Chondrocyte (in vitro differentiated cells): ENCODE measurements around the gene EPS8L2. TPM values are rescaled to one million over a fixed set of nuclear protein-coding genes. Genes with fewer than 3 reads are reported as not detected.
A peak's percentile ranks its signal among the peaks of the same experiment; 100 is the strongest.

ENCODE experiments used
- DNase-seq: peaks from one replicate; pipeline ENCODE4 v3.0.0; 2021; ENCODE audit warnings: mixed read lengths, low spot score
- H3K27ac Mint-ChIP-seq: one replicate; pipeline ENCODE4 v1.8.0; 2021; ENCODE audit warnings: mild to moderate bottlenecking, moderate library complexity, mixed read lengths; ENCODE audit not compliant: unreplicated experiment
- H3K27me3 Mint-ChIP-seq: 2 replicates; pipeline ENCODE4 v1.8.0; 2021; ENCODE audit warnings: low read depth, mixed read lengths
- H3K36me3 Mint-ChIP-seq: 2 replicates; pipeline ENCODE4 v1.8.0; 2021; ENCODE audit warnings: low read depth, mixed read lengths
- H3K4me1 Mint-ChIP-seq: 2 replicates; pipeline ENCODE4 v1.8.0; 2021; ENCODE audit warnings: low read depth, mild to moderate bottlenecking, mixed read lengths
- H3K4me3 Mint-ChIP-seq: one replicate; pipeline ENCODE4 v1.8.0; 2021; ENCODE audit warnings: mild to moderate bottlenecking, moderate library complexity, mixed read lengths; ENCODE audit not compliant: unreplicated experiment
- H3K9me3 Mint-ChIP-seq: 2 replicates; pipeline ENCODE4 v1.8.0; 2021; ENCODE audit warnings: low read depth, mixed read lengths
- total RNA-seq: library from RNA; stranded (reverse); gene quantifications from 3 replicates; pipeline ENCODE4 v1.2.1, GENCODE V29; 2021
- TF ChIP-seq, protein P1 (sequence below): fragments of 200-600 bp; sonication (generic); IDR thresholded peaks from 2 replicates; pipeline ENCODE4 v1.5.0; 2021; ENCODE audit warnings: antibody characterized with exemption, mild to moderate bottlenecking, moderate library complexity

The EPS8L2 gene
- total RNA-seq, 1 donor from 2014 or later, result 51.6 TPM

DNA sequence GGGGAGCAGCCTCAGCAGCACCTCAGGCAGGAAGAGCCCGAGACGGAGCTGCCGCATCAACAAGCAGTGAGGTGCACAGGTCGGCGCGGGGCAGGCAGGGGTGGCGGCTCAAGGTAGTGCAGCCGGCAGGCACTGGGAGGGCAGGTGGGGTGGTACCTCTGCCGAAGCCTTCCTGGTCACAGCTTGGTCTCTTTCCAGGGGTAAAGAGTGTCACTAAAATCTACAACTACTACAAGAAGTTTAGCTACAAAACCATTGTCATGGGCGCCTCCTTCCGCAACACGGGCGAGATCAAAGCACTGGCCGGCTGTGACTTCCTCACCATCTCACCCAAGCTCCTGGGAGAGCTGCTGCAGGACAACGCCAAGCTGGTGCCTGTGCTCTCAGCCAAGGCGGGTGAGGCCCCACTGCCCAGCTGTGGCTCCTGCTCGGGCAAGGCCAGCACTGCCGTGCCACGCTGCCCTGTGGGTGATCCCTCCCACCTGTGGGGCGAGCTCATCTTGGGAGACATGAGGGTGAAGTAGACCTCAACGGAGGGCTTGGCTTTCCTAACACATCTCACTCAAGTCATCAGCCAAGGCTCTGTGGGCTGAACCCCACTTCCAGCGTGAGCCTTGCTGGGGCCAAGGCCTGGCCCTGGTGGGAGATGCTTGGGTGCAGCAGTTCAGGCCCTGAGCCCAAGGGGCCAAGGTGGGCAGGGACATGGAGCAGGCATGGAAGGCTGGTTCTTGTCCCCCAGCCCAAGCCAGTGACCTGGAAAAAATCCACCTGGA is 57.7 kb downstream of the EPS8L2 start:
- TF ChIP-seq, protein P1, sequence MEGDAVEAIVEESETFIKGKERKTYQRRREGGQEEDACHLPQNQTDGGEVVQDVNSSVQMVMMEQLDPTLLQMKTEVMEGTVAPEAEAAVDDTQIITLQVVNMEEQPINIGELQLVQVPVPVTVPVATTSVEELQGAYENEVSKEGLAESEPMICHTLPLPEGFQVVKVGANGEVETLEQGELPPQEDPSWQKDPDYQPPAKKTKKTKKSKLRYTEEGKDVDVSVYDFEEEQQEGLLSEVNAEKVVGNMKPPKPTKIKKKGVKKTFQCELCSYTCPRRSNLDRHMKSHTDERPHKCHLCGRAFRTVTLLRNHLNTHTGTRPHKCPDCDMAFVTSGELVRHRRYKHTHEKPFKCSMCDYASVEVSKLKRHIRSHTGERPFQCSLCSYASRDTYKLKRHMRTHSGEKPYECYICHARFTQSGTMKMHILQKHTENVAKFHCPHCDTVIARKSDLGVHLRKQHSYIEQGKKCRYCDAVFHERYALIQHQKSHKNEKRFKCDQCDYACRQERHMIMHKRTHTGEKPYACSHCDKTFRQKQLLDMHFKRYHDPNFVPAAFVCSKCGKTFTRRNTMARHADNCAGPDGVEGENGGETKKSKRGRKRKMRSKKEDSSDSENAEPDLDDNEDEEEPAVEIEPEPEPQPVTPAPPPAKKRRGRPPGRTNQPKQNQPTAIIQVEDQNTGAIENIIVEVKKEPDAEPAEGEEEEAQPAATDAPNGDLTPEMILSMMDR, result no peak
- Mint-ChIP-seq H3K4me1 (peaks cover 7% of the 10 kb centered on the region), H3K36me3 (peaks cover 15% of the 10 kb centered on the region), H3K27ac (peak overlapping the region; percentile 76), H3K4me3 (no peak overlapping the region), H3K9me3 (no peaks in the 10 kb centered on the region), H3K27me3 (no peaks in the 10 kb centered on the region)
- no peak for DNase-seq

DNA sequence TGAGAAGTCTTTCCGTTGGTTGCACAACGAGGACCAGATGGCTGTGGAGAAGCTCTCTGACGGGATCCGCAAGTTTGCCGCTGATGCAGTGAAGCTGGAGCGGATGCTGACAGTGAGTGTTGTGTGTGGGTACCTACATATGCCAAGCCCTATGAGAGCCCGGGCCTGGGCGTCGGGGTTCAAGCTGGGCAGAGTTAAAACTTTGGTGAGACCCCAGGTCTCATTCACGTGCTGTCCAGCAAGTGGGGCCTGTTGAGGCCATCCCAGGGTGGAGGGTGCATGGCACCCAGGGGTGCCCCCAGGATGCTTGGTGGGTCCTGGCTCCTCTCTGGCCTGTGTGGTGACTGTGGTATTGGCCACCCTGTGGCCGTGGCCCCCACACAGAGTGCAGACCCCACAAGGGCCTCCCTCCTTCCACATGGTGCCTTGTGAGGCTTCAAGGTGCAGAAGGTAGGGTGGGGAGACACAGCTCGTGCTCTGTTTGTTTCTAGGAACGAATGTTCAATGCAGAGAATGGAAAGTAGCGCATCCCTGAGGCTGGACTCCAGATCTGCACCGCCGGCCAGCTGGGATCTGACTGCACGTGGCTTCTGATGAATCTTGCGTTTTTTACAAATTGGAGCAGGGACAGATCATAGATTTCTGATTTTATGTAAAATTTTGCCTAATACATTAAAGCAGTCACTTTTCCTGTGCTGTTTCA is 58.4 kb downstream of the EPS8L2 start:
- no peaks in the 10 kb centered on the region for H3K9me3 Mint-ChIP-seq

DNA sequence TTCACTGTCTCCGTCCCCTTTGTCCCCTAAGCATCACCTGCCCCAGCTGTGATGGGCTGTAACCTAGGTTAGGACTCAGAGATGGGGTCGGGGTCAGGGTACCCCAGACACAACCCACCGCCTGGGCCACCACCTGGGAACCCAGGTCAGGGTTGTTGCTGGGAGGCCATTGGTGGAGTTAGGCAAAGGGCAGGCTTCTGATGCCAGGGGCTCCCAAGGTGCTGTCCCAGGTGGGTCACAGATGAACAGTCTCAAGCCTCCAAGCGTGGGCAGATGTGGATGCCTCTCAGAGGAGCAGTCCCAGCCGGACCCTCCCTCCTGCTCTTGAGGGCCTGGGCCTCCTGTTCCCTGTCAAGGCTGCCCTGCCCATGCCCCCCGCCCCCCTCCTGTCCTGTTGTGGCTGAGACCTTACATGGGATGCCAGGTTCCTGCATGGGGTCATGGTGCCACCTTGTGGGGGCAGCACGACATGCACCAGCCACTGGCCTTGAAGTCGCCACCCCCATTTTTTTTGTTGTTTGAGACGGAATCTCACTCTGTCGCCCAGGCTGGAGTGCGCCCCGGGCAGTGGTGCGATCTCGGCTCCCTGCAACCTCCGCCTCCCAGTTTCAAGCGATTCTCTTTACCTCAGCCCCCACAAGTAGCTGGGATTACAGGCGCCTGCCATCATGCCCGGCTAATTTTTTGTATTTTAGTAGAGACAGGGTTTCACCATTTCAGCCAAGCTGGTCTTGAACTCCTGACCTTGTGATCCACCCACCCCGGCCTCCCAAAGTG is 59.2 kb downstream of the EPS8L2 start:
- TF ChIP-seq, protein P1, result peak; percentile 75
- Mint-ChIP-seq H3K27ac (no peak overlapping the region), H3K36me3 (peaks cover 12% of the 10 kb centered on the region), H3K4me1 (peaks cover 7% of the 10 kb centered on the region), H3K4me3 (no peak overlapping the region), H3K27me3 (no peaks in the 10 kb centered on the region), H3K9me3 (no peaks in the 10 kb centered on the region)
- DNase-seq, result no peak

More for the DNA sequence above, 58.4 kb downstream of the EPS8L2 start:
- DNase-seq, result no peak
- Mint-ChIP-seq H3K27ac (no peak overlapping the region), H3K27me3 (no peaks in the 10 kb centered on the region), H3K4me3 (no peak overlapping the region), H3K36me3 (peaks cover 15% of the 10 kb centered on the region), H3K4me1 (peaks cover 7% of the 10 kb centered on the region)
- TF ChIP-seq, protein P1, result no peak

DNA sequence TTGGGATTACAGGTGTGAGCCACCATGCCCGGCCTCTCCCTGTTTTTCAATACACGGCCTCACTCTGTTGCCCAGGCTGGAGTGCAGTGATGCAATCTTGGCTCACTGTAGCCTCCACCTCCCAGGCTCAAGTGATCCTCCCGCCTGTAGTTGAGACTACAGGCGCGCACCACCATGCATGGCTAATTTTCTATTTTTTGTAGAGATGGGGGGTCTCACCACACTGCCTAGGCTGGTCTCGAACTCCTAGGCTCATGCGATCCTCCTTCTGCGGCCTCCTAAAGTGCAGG is 59.7 kb downstream of the EPS8L2 start:
- Mint-ChIP-seq H3K27ac (no peak overlapping the region), H3K9me3 (no peaks in the 10 kb centered on the region), H3K4me3 (no peak overlapping the region), H3K4me1 (peaks cover 7% of the 10 kb centered on the region), H3K36me3 (peaks cover 11% of the 10 kb centered on the region), H3K27me3 (no peaks in the 10 kb centered on the region)
- DNase-seq, result no peak
- TF ChIP-seq, protein P1, result no peak
